ENCODE data around the gene MRPL54. TPM values are rescaled to one million over a fixed set of nuclear protein-coding genes. Genes with fewer than 3 reads are reported as not detected.

Gene MRPL54
- total RNA-seq, 1 donor from 2014 or later, result 41.7 TPM

DNA sequence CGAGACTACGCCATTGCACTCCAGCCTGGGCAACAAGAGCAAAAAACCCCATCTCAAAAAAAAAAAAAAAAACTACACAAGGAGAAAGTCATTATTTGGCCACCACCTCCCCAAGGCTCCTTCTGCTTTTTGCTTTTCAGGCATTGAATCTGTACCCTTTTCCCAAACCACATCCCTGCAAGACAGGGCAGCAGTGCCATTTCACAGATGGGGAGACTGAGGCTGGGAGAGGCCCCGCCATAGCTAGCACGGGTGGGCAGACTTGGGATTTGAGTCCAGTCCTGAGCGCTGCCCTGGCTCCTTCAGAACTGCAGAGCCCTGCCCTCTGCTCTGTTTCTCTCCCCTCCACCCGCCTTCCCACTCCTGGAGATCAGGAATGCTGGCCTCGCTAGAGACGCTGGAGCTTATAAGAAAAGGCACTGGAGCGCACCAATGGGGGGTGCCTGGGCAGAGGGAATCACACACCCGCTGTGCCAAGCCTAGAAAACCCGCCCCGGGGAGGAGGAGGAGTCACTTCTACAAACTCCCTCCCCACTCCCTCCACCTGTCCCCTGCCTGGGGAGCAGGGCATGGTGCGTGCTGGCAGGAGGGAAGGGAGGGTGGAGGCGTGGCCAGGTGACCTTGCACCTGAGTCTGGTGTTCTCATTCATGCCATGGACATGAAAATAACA is 36.7 kb upstream of the MRPL54 start:
- Mint-ChIP-seq H3K4me1 (no peaks in the 10 kb centered on the region), H3K27ac (ENCODE audit: unreplicated experiment) (no peak overlapping the region), H3K36me3 (ENCODE audit: low read depth) (no peaks in the 10 kb centered on the region), H3K9me3 (no peaks in the 10 kb centered on the region), H3K27me3 (ENCODE audit: low read depth) (peaks cover 65% of the 10 kb centered on the region), H3K4me3 (no peak overlapping the region)
- no peak for DNase-seq (ENCODE audit: low read depth, low spot score)
- TF ChIP-seq, protein P1, sequence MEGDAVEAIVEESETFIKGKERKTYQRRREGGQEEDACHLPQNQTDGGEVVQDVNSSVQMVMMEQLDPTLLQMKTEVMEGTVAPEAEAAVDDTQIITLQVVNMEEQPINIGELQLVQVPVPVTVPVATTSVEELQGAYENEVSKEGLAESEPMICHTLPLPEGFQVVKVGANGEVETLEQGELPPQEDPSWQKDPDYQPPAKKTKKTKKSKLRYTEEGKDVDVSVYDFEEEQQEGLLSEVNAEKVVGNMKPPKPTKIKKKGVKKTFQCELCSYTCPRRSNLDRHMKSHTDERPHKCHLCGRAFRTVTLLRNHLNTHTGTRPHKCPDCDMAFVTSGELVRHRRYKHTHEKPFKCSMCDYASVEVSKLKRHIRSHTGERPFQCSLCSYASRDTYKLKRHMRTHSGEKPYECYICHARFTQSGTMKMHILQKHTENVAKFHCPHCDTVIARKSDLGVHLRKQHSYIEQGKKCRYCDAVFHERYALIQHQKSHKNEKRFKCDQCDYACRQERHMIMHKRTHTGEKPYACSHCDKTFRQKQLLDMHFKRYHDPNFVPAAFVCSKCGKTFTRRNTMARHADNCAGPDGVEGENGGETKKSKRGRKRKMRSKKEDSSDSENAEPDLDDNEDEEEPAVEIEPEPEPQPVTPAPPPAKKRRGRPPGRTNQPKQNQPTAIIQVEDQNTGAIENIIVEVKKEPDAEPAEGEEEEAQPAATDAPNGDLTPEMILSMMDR (conservative IDR thresholded peaks at IDR 0.05), result no peak

DNA sequence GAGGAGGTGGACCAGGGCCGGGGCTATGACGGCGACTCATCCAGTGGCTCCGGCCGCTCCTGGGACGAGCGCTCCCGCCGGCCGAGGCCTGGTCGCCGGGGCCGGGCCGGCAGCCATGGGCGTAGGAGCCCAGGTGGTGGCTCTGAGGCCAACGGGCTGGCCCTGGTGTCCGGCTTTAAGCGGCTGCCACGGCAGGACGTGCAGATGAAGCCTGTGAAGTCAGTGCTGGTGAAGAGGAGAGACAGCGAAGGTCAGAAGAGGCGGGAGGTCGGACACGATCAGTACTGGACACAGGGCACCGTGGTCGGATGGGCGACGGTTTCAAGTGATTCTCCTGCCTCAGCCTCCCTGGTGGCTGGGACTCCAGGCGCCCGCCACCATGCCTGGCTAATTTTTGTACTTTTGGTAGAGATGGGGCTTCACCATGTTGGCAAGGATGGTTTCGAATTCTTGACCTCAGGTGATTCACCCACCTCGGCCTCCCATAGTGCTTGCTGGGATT is 32.0 kb upstream of the MRPL54 start:
- Mint-ChIP-seq H3K27ac (ENCODE audit: unreplicated experiment) (no peak overlapping the region), H3K4me3 (no peak overlapping the region), H3K36me3 (ENCODE audit: low read depth) (no peaks in the 10 kb centered on the region), H3K4me1 (no peaks in the 10 kb centered on the region), H3K9me3 (no peaks in the 10 kb centered on the region), H3K27me3 (ENCODE audit: low read depth) (peaks cover 31% of the 10 kb centered on the region)
- no peak for DNase-seq (ENCODE audit: low read depth, low spot score)
- TF ChIP-seq, protein P1 (conservative IDR thresholded peaks at IDR 0.05), result no peak

DNA sequence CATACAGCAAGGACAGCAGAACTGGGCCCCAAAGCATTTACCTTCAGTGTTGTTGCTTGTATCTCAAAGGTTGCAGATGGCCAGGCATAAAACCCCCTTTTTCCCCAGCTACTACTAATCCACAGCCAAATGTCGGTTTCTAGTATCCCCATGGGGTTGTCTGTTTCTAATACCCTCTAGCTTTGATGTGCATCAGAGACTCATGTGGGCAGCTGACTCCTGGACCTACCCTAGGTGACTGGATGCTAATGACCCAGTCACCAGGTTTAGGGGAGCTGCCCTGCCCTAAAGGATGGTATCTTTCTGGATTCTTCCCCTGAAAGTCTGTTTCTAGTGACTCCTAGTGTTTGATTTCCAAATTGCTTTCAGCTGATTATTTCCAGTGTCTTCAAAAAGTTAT is 30.4 kb upstream of the MRPL54 start:
- no peak overlapping the region for H3K27ac Mint-ChIP-seq (ENCODE audit: unreplicated experiment)
- no peak for DNase-seq (ENCODE audit: low read depth, low spot score)
- no peaks in the 10 kb centered on the region for H3K4me1 Mint-ChIP-seq
- no peaks in the 10 kb centered on the region for H3K9me3 Mint-ChIP-seq
- H3K4me3 Mint-ChIP-seq, result no peak overlapping the region
- TF ChIP-seq, protein P1 (conservative IDR thresholded peaks at IDR 0.05), result no peak
- H3K36me3 Mint-ChIP-seq (ENCODE audit: low read depth), result no peaks in the 10 kb centered on the region
- peaks cover 20% of the 10 kb centered on the region for H3K27me3 Mint-ChIP-seq (ENCODE audit: low read depth)

DNA sequence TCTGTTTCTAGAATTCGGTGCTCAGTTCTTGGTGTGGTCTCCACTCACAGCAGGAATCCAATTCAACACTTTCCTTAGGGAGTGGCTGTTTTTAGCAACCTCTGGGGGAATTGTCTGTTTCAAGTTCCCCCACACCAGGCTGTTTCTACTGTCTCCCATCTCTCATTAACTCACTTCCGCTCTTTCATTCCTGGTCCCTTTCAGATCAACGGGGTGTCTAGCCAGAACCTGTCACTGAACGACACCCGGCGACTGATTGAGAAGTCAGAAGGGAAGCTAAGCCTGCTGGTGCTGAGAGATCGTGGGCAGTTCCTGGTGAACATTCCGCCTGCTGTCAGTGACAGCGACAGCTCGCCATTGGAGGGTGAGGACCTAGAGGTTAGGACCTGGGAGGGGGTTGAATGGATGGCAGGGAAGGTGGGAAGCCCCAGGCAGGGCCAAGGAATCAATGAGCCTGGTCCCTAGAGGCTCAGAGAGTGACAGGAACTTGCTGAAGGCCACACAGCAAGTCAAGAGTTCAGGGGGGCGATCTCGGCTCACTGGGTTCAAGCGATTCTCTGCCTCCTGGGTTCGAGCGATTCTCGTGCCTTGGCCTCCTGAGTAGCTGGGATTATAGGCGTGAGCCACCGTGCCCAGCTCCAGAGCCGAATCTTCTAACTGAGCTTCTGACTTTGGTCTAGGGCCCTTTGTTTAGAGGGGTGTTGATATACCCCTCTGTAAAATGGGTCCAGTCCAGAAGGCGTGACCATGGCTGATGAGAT is 28.8 kb upstream of the MRPL54 start:
- Mint-ChIP-seq H3K27me3 (ENCODE audit: low read depth) (peaks cover 22% of the 10 kb centered on the region), H3K4me1 (no peaks in the 10 kb centered on the region), H3K9me3 (no peaks in the 10 kb centered on the region), H3K4me3 (no peak overlapping the region), H3K27ac (ENCODE audit: unreplicated experiment) (peak overlapping the region; percentile 66), H3K36me3 (ENCODE audit: low read depth) (no peaks in the 10 kb centered on the region)
- TF ChIP-seq, protein P1 (conservative IDR thresholded peaks at IDR 0.05), result no peak
- no peak for DNase-seq (ENCODE audit: low read depth, low spot score)

DNA sequence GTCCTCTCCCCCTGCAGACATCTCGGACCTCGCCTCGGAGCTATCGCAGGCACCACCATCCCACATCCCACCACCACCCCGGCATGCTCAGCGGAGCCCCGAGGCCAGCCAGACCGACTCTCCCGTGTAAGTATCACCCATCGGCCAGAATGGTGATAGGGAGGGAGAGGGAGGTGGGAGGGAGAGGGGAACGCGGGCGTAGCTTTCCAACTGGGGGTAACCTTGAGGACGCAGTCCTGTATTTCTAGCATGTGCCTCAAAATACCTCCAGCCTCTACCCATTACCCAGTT is 28.2 kb upstream of the MRPL54 start:
- Mint-ChIP-seq H3K27ac (ENCODE audit: unreplicated experiment) (no peak overlapping the region), H3K9me3 (no peaks in the 10 kb centered on the region), H3K27me3 (ENCODE audit: low read depth) (peaks cover 20% of the 10 kb centered on the region), H3K36me3 (ENCODE audit: low read depth) (no peaks in the 10 kb centered on the region), H3K4me1 (no peaks in the 10 kb centered on the region), H3K4me3 (no peak overlapping the region)
- TF ChIP-seq, protein P1 (conservative IDR thresholded peaks at IDR 0.05), result no peak
- DNase-seq (ENCODE audit: low read depth, low spot score), result no peak

Data from neural crest cell (in vitro differentiated cells).